ENCODE results near the gene MYH7B. TPM values are rescaled to one million over a fixed set of nuclear protein-coding genes. Genes with fewer than 3 reads are reported as not detected.

Gene MYH7B
- polyA plus RNA-seq, 4 donors, result 0.79 to 1.9 (median 1.3) TPM

- DNase-seq (ENCODE audit: low read depth in 4 of 4, low spot score in 3 of 4), result no peak
Measured at GRCh38 chr20:34943808-34944567, 11.7 kb upstream of the MYH7B start.

- DNase-seq (ENCODE audit: low read depth in 4 of 4, low spot score in 3 of 4), result no peak
Measured at GRCh38 chr20:34945315-34946077, 10.2 kb upstream of the MYH7B start.

DNA sequence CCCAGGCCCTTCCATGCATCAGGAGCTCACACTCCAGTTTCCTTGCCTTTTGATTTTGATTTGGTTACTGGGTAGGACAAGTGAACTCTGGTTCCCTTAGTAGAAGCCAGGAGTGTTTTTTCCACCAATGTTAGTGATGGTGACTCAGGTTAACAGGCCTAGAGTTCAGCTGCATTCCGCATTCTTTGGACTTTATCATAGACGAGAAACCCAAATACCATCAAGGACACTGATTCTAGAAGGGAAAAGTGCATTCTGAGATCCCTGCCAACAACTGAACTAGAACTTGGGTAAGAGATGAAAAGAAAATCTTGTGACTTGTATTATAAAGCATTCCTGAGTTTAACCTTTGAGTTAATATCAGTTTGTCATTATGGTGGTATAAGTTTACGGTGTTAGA lies 9.0 kb upstream of the MYH7B start:
- no peak for DNase-seq (ENCODE audit: low read depth in 4 of 4, low spot score in 3 of 4)

DNA sequence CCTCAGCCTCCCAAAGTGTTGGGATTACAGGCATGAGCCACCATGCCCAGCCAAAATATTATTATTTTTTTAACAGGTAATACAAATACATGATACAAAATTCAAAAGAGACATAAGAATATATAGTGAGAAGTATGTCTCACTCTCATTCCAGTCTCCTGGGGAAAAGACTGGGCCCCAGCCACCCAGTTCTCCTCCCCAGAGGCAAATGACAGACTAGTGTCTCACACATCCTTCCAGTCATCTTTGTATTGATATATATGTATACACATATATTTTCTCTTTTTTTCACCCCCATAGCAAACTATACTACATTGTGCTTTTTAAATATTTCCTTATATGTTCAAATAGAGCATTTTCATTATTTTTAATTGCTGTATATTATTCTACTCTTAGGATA lies 8.3 kb upstream of the MYH7B start:
- no peak for DNase-seq (ENCODE audit: low read depth in 4 of 4, low spot score in 3 of 4)

DNA sequence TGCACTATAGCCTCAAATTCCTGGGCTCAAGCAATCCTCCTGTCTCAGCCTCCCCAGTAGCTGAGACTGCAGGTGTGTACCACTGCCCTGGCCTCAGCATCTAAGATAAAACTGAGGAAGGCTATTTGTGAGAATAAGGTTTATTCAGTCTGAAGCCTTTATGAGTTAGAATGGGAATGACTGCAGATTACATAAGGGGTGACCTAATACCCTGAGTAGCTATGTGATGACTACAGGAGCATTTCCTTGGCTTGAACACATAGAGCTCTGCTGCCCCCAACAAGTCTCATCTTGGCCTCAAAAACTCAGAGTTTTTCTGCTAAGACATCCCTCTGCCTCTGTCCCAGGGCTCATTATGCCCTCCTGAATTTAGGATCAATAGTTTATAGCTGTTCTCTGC lies 7.6 kb upstream of the MYH7B start:
- no peak for DNase-seq (ENCODE audit: low read depth in 4 of 4, low spot score in 3 of 4)

DNA sequence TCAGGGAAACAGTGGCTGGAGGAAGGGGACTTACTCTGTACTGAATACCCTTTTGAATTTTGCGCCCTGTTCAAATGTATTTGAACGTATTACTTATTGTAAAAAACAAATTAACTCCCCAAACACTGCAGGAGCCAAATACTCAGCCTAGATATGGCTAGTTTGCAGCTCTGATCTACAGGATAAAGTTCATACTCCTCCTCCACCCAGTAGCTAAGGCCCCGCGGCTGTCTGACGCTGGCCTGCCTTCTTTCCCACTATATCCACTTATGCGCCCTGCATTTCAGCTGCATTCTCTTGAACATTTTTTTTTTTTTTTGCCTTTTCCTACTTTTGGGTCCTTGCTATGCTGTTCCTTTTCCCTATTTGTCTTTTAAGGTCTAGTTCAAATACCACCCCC lies 6.5 kb upstream of the MYH7B start:
- no peak for DNase-seq (ENCODE audit: low read depth in 4 of 4, low spot score in 3 of 4)

- DNase-seq (ENCODE audit: low read depth in 4 of 4, low spot score in 3 of 4), result no peak
Measured at GRCh38 chr20:34951252-34951651, 4.4 kb upstream of the MYH7B start.

DNA sequence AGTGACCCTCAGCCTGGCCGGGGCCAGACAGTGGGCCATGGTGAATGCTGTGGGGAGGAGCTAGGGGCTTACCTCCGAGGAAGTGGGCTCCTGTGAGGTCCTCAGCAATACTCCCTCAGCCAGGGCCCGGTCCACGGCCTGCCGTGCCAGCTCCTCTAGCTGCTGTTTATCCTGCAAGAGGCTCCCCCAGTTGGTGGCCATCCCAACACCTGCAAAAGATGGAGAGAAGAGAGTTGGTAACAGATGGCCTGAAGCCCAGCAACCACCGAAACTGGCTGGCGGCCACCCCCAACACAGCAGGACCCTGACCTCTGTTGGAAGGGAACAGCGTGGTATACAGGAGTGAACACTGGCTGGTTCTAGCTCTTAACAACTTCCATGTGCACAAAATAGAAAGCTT lies 4.0 kb upstream of the MYH7B start:
- no peak for DNase-seq (ENCODE audit: low read depth in 4 of 4, low spot score in 3 of 4)

DNA sequence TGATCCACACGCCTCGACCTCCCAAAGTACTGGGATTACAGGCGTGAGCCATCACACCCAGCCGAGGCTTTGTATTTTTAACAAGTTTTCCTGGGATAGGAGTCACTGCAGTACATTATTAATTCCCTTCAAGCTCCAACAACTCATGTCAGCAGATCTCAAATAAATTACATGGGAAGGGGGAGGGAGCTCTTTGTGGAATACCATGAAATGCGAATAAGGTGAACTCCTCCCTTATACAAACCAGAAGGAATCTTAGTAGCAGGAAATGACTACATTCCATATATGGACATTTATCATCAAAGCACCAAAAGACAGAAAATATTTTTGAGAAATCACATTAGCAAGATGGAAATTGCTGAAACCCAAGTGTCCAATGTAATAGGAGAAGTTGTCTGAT lies 3.0 kb upstream of the MYH7B start:
- peak in 1 of 4 donors; percentile 48 for DNase-seq (ENCODE audit: low read depth in 4 of 4, low spot score in 3 of 4)

GRCh38 chr20:34953960-34954359 lies 1.7 kb upstream of the MYH7B start:
- no peak for DNase-seq (ENCODE audit: low read depth in 4 of 4, low spot score in 3 of 4)

- no peak for DNase-seq (ENCODE audit: low read depth in 4 of 4, low spot score in 3 of 4)
Measured at GRCh38 chr20:34954904-34955230, 801 bp upstream of the MYH7B start.

- no peak for DNase-seq (ENCODE audit: low read depth in 4 of 4, low spot score in 3 of 4)
Measured at GRCh38 chr20:34956041-34956458, 382 bp downstream of the MYH7B start.

GRCh38 chr20:34956751-34957472 lies 1.2 kb downstream of the MYH7B start:
- DNase-seq (ENCODE audit: low read depth in 4 of 4, low spot score in 3 of 4), result no peak

DNA sequence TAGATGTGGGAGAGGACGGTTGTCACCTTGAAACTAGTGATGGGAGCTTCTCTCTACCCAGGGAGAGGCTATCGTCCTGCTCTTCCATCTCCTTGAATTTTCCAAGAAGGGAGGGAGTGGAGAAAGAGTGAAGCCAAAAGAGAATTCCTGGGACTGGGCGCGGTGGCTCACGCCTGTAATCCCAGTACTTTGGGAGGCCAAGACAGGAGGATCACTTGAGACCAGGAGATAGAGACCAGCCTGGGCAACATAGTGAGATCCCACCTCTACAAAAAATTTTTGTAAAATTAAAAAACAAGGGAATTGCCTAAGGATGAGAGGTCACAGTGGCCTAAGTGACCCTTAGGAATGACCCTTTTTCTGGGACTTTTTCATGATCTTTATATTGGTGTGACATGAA lies 8.8 kb downstream of the MYH7B start:
- DNase-seq (ENCODE audit: low read depth in 4 of 4, low spot score in 3 of 4), result no peak

- DNase-seq (ENCODE audit: low read depth in 4 of 4, low spot score in 3 of 4), result no peak
Measured at GRCh38 chr20:34965051-34965450, 9.4 kb downstream of the MYH7B start.

DNA sequence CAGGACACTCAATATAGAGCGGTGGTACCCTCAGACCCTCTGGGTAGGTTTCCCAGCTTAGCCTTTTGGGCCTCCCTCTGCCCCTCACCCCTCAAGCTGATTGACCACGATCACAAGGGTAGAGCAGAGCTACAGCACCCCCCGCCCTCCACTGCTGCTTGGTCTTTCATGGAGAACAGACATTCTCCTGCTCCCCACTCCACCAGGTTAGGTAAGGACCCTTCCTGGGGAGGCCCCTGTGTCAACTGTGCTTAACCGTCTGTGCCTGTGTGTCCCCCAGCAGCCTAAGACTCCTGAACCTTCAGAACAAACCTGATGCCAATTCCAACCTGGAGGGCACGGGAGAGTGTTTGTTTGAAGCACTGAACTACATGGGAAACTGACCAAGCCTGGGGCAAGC lies 11.8 kb downstream of the MYH7B start:
- no peak for DNase-seq (ENCODE audit: low read depth in 4 of 4, low spot score in 3 of 4)

DNA sequence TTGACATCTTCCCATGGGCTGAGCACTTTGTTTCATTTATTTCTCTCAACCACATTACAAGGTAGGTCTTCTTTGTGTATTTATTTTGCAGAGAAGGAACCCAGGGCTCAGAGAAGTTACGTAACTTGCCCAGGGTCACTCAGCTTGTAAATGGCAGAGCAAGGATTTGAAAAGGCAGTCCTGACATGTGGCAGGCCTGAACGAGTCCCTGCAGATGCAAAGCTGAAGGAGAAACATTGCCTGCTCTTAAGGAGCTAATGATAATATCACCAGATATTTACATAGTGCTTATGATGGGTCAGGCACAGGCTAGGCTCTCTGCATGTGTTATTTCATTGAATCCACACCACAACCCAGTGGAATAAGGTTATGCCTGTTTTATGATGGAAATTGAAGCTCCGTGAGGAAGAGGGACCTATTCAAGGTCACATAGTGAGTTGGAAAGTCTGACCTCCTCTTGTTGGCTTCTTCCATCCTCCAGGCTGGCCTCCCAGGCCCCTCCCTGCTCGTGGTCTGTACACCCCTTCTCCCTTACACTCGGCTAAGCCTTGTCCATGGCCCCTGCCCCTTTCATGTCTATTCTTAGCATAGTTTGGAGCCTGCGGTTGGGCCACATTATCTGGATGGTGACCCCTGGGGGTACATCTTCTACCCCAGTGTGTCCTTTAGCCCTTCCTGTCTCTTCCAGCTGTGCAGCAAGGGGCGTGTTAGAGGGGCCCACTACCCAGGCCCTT lies 12.5 kb downstream of the MYH7B start:
- DNase-seq (ENCODE audit: low read depth in 4 of 4, low spot score in 3 of 4), result no peak

- DNase-seq (ENCODE audit: low read depth in 4 of 4, low spot score in 3 of 4), result no peak
Measured at GRCh38 chr20:34970193-34970840, 14.6 kb downstream of the MYH7B start.

GRCh38 chr20:34970846-34971560 lies 15.3 kb downstream of the MYH7B start:
- DNase-seq (ENCODE audit: low read depth in 4 of 4, low spot score in 3 of 4), result no peak

All from left renal pelvis (tissue), 4 donors.